Measurements from ENCODE around the gene ADCY3.

The ADCY3 gene

DNA sequence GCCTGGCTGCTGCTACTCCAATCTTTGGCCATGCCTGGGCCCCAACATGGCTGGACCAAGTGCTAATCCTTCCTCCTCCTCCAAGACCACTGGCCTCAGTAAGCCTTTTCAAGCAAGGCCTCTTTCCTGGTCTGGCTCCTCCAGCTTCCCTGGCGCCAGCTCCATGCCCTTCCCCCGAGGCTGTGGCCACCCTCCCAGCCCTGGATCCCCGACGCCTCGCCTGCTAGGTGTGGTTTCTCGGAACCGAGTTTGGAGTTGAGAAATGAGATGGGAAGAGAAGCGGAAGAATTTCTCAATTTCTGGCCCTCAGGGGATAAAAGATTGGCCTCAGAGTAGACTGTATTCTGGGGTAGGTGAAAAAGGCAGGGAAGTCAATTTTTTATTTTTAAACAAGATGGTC, 46.4 kb downstream of the ADCY3 start:
- no peak overlapping the region for H3K4me3 ChIP-seq (ENCODE audit: low read depth, low read length)
- DNase-seq (ENCODE audit: low read depth): no peak
- no peak for TF ChIP-seq CTCF (IDR thresholded peaks at IDR 0.05; ENCODE audit: low read depth, low read length, missing control alignments)

- no peak for DNase-seq (ENCODE audit: low read depth)
- no peak overlapping the region for H3K4me3 ChIP-seq (ENCODE audit: low read depth, low read length)
- TF ChIP-seq CTCF (IDR thresholded peaks at IDR 0.05; ENCODE audit: low read depth, low read length, missing control alignments): no peak
Measured at GRCh38 chr2:24872344-24873115, 47.5 kb downstream of the ADCY3 start.

DNA sequence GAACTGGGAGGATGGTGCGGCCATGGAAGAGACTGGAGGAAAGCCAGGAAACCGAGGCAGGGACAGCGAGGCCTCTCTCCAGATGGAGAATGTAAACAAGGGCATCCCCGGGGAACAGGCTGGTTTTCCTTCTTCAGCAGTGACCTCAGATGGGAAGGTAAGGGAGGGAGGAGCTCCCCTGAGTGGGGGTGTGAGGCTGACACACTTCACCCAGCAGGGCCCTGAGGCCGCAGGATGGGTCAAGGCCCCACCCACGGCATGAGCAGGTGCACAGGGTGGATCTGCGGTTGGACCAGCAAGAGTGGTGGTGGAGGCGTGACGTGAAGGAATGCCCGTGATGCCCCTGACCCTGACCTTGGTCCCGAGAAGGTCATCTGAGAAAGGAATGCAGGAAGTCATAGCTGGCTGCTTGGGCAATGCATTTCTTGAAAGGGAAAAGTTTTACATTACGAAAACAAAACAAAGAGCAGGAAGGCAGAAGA, 48.1 kb downstream of the ADCY3 start:
- no peak overlapping the region for H3K4me3 ChIP-seq (ENCODE audit: low read depth, low read length)
- TF ChIP-seq CTCF (IDR thresholded peaks at IDR 0.05; ENCODE audit: low read depth, low read length, missing control alignments): no peak
- no peak for DNase-seq (ENCODE audit: low read depth)

- no peak for TF ChIP-seq CTCF (IDR thresholded peaks at IDR 0.05; ENCODE audit: low read depth, low read length, missing control alignments)
- H3K4me3 ChIP-seq (ENCODE audit: low read depth, low read length): no peak overlapping the region
- no peak for DNase-seq (ENCODE audit: low read depth)
Measured at GRCh38 chr2:24870891-24871705, 48.9 kb downstream of the ADCY3 start.

GRCh38 chr2:24870440-24870839, 49.6 kb downstream of the ADCY3 start:
- no peak overlapping the region for H3K4me3 ChIP-seq (ENCODE audit: low read depth, low read length)
- no peak for TF ChIP-seq CTCF (IDR thresholded peaks at IDR 0.05; ENCODE audit: low read depth, low read length, missing control alignments)
- no peak for DNase-seq (ENCODE audit: low read depth)

DNA sequence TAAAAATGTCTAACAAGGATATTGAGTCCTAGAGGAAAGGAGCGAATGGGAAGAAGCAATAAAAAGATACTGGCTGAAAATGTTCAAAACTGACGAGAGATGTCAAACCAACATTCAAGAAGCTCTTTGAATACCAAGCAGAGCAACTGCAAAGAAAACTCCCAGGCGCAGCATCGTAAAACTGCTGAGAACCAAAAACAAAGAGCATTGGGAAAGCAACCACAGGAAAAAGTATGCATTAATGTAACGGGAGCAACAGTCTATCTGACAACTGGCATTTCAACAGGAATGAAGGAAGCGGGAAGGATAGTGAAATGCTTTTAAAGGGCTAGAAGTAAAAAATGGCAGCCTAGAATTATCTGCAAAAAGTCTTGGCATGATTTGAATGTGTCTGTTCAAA, 53.1 kb downstream of the ADCY3 start:
- no peak for TF ChIP-seq CTCF (IDR thresholded peaks at IDR 0.05; ENCODE audit: low read depth, low read length, missing control alignments)

More for the DNA sequence above, 53.1 kb downstream of the ADCY3 start:
- no peak overlapping the region for H3K4me3 ChIP-seq (ENCODE audit: low read depth, low read length)
- DNase-seq (ENCODE audit: low read depth): no peak

All from GM12864 (cell line).